MM.1S (cell line): ENCODE measurements around the gene ARHGAP42.

Source experiments
- EZH2 ChIP-seq: fragments of 300-600 bp; sonication (generic); optimal IDR thresholded peaks from 2 replicates; pipeline ENCODE3; 2017; ENCODE audit warnings: low read depth, mild to moderate bottlenecking, antibody characterized with exemption, low read length, mixed read lengths
- EZH2phosphoT487 ChIP-seq: fragments of 300-600 bp; sonication (generic); IDR thresholded peaks from 2 replicates; pipeline ENCODE4 v1.6.1; 2018; ENCODE audit warnings: antibody characterized with exemption, low read length
- TF ChIP-seq, protein P1 (sequence below): fragments of 300-600 bp; sonication (generic); IDR thresholded peaks from 2 replicates; pipeline ENCODE4 v1.5.1; 2016; ENCODE audit warnings: antibody characterized with exemption, low read length, mixed read lengths

GRCh38 chr11:100870138-100870537 lies 183.1 kb downstream of the ARHGAP42 start:
- TF ChIP-seq, protein P1, sequence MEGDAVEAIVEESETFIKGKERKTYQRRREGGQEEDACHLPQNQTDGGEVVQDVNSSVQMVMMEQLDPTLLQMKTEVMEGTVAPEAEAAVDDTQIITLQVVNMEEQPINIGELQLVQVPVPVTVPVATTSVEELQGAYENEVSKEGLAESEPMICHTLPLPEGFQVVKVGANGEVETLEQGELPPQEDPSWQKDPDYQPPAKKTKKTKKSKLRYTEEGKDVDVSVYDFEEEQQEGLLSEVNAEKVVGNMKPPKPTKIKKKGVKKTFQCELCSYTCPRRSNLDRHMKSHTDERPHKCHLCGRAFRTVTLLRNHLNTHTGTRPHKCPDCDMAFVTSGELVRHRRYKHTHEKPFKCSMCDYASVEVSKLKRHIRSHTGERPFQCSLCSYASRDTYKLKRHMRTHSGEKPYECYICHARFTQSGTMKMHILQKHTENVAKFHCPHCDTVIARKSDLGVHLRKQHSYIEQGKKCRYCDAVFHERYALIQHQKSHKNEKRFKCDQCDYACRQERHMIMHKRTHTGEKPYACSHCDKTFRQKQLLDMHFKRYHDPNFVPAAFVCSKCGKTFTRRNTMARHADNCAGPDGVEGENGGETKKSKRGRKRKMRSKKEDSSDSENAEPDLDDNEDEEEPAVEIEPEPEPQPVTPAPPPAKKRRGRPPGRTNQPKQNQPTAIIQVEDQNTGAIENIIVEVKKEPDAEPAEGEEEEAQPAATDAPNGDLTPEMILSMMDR: no peak
- no peak for TF ChIP-seq EZH2
- TF ChIP-seq EZH2phosphoT487: no peak
